ENCODE results near the gene GARIN5B.
"Not testable (repeated sequence)": the region's sequence is repeated elsewhere in the genome, so short reads cannot be mapped to it uniquely, and the experiment has no call there.

Gene GARIN5B

GRCh38 chr19:55362990-55363716 is at the start of gene GARIN5B:
Gene GARIN5B (minus strand): TSS chr19:55363260. CDS start chr19:55363066, 194 bp downstream.
- no peak within 1 kb of the TSS for H3K4me3 ChIP-seq (ENCODE audit: low read length)
- H3K36me3 ChIP-seq (ENCODE audit: control insufficient read depth, insufficient read depth, low read length, severe bottlenecking): no peaks in the 10 kb centered on the region
- no peaks in the 10 kb centered on the region for H3K4me1 ChIP-seq (ENCODE audit: control insufficient read depth, insufficient read depth, low read length)
- no peak within 1 kb of the TSS for H3K9ac ChIP-seq (ENCODE audit: low read length)
- H3K9me3 ChIP-seq (ENCODE audit: control insufficient read depth, low read length): no peaks in the 10 kb centered on the region
- DNase-seq (ENCODE audit: low read depth): no peak
- H3K27me3 ChIP-seq (replicated peaks; ENCODE audit: control insufficient read depth, insufficient read depth, low read length): no peaks in the 10 kb centered on the region

DNA sequence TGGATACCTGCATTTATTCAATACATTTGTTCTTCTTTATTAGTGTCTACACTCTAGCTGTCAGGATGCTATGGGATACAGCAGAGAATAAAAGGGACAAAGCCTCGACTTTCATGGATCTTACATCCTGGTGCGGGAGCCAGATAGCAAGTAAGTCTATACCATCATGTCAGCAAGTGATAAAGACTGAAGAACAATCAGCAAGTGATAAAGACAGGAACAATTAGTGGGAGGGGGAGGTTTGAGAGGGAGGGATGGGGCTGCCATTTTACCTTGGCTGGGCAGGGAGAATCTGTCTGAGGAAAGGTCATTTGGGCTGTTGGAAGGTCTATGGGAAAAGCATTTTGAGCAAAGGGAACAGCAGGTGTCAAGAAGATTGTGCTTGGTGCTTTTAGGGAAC is 47.1 kb upstream of the GARIN5B start:
- Histone ChIP-seq H3K4me3 (ENCODE audit: low read length) (no peak overlapping the region), H3K9ac (ENCODE audit: low read length) (no peak overlapping the region), H3K4me1 (ENCODE audit: control insufficient read depth, insufficient read depth, low read length) (peaks cover 17% of the 10 kb centered on the region)

DNA sequence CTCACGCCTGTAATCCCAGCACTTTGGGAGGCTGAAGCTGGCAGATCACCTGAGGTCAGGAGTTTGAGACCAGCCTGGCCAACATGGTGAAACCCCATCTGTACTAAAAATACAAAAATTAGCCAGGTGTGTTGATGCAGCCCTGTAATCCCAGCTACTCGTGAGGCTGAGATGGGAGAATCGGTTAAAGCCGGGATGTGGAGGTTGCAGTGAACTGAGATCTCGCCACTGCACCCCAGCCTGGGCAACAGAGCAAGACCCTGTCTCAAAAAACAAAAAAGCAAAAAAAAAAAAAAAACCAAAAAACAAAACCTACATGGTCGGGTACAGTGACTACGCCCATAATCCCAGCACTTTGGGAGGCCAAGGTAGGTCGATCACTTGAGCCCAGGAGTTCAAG is 46.1 kb upstream of the GARIN5B start:
- H3K4me3 ChIP-seq (ENCODE audit: low read length): not testable (repeated sequence)

More for the DNA sequence above, 47.1 kb upstream of the GARIN5B start:
- no peaks in the 10 kb centered on the region for H3K27me3 ChIP-seq (replicated peaks; ENCODE audit: control insufficient read depth, insufficient read depth, low read length)
- DNase-seq (ENCODE audit: low read depth): no peak
- no peaks in the 10 kb centered on the region for H3K9me3 ChIP-seq (ENCODE audit: control insufficient read depth, low read length)
- peaks cover 11% of the 10 kb centered on the region for H3K36me3 ChIP-seq (ENCODE audit: control insufficient read depth, insufficient read depth, low read length, severe bottlenecking)

DNA sequence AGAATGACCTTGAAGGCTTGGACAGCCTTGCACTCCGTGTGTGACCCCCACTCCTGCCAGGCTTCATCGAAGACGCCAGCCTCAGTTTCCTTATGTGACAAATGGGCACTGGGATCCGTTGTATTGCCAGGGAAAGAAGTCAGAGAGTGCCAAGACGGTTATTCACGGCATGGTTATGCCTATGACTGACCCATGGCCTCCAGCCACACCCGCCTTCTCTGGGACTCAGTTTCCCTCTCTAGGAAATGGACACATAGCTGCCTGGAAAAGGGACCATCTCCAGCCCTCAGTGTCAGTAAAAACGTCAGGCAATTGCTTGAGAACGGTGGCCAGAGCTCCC is 45.4 kb upstream of the GARIN5B start:
- no peak for DNase-seq (ENCODE audit: low read depth)
- peaks cover 17% of the 10 kb centered on the region for H3K4me1 ChIP-seq (ENCODE audit: control insufficient read depth, insufficient read depth, low read length)
- peak overlapping the region; percentile 87 for H3K4me3 ChIP-seq (ENCODE audit: low read length)

More for the DNA sequence above, 46.1 kb upstream of the GARIN5B start:
- H3K27me3 ChIP-seq (replicated peaks; ENCODE audit: control insufficient read depth, insufficient read depth, low read length); DNase-seq (ENCODE audit: low read depth); H3K9ac ChIP-seq (ENCODE audit: low read length); H3K9me3 ChIP-seq (ENCODE audit: control insufficient read depth, low read length): not testable (repeated sequence)
- H3K4me1 ChIP-seq (ENCODE audit: control insufficient read depth, insufficient read depth, low read length): peaks cover 17% of the 10 kb centered on the region
- peaks cover 15% of the 10 kb centered on the region for H3K36me3 ChIP-seq (ENCODE audit: control insufficient read depth, insufficient read depth, low read length, severe bottlenecking)

DNA sequence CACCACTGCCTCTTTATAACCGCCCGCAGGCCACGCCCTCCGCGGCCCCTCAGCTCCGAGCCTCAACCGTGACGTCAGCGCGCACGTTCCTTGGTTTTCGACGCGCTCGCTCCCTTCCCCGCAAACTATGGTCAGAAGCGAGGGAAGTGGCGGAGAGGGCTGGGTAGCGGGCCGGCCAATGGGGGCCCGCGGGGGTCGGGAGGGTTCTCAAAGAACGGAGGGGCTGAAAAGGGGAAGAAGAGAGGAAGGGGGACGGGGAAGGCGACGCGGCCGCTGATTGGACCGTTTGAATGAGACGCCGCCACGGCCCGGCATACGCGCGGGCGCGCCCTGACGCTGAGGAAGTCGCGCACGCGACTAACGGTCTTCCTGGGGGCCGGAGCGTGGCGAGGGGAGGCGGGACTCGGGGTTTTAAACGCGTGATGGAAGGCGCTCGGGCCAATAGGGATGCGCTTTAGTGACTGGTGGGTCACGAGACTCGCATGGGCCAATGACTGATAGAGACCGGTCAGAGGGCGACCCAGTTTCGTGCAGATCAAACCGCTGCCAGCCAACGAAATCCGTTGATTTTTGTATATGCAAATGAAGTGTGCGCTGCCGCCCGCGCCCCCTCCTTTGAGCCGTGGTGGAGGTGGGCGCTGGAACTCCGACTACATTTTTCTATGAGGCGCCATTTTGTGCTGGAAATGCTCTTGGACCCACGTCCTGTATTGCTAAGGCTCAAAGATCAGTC is 44.9 kb upstream of the GARIN5B start:
- Histone ChIP-seq H3K27me3 (replicated peaks; ENCODE audit: control insufficient read depth, insufficient read depth, low read length) (no peaks in the 10 kb centered on the region), H3K9ac (ENCODE audit: low read length) (peak overlapping the region; percentile 91), H3K4me1 (ENCODE audit: control insufficient read depth, insufficient read depth, low read length) (peaks cover 17% of the 10 kb centered on the region), H3K9me3 (ENCODE audit: control insufficient read depth, low read length) (no peaks in the 10 kb centered on the region), H3K36me3 (ENCODE audit: control insufficient read depth, insufficient read depth, low read length, severe bottlenecking) (peaks cover 25% of the 10 kb centered on the region), H3K4me3 (ENCODE audit: low read length) (peak overlapping the region; percentile 87)
- DNase-seq (ENCODE audit: low read depth): peak; percentile 100

More for the DNA sequence above, 45.4 kb upstream of the GARIN5B start:
- Histone ChIP-seq H3K9me3 (ENCODE audit: control insufficient read depth, low read length) (no peaks in the 10 kb centered on the region), H3K36me3 (ENCODE audit: control insufficient read depth, insufficient read depth, low read length, severe bottlenecking) (peaks cover 20% of the 10 kb centered on the region), H3K27me3 (replicated peaks; ENCODE audit: control insufficient read depth, insufficient read depth, low read length) (no peaks in the 10 kb centered on the region), H3K9ac (ENCODE audit: low read length) (peak overlapping the region; percentile 85)

- DNase-seq (ENCODE audit: low read depth); H3K27me3 ChIP-seq (replicated peaks; ENCODE audit: control insufficient read depth, insufficient read depth, low read length); H3K9me3 ChIP-seq (ENCODE audit: control insufficient read depth, low read length): not testable (repeated sequence)
- Histone ChIP-seq H3K4me1 (ENCODE audit: control insufficient read depth, insufficient read depth, low read length) (peaks cover 17% of the 10 kb centered on the region), H3K9ac (ENCODE audit: low read length) (peak within 1 kb of the TSS; percentile 91), H3K36me3 (ENCODE audit: control insufficient read depth, insufficient read depth, low read length, severe bottlenecking) (peaks cover 30% of the 10 kb centered on the region), H3K4me3 (ENCODE audit: low read length) (peak within 1 kb of the TSS; percentile 87)
These were observed 44.4 kb upstream of the GARIN5B start, which contains the start of gene UBE2S for GRCh38 chr19:55407550-55407799. Gene UBE2S (minus strand): TSS chr19:55407788. CDS start chr19:55407589, 199 bp downstream.

- Histone ChIP-seq H3K27me3 (replicated peaks; ENCODE audit: control insufficient read depth, insufficient read depth, low read length) (no peaks in the 10 kb centered on the region), H3K36me3 (ENCODE audit: control insufficient read depth, insufficient read depth, low read length, severe bottlenecking) (peaks cover 34% of the 10 kb centered on the region), H3K9ac (ENCODE audit: low read length) (peak overlapping the region; percentile 91), H3K9me3 (ENCODE audit: control insufficient read depth, low read length) (no peaks in the 10 kb centered on the region), H3K4me3 (ENCODE audit: low read length) (peak overlapping the region; percentile 87), H3K4me1 (ENCODE audit: control insufficient read depth, insufficient read depth, low read length) (peaks cover 17% of the 10 kb centered on the region)
- peak; percentile 68 for DNase-seq (ENCODE audit: low read depth)
These were observed 43.9 kb upstream of the GARIN5B start for GRCh38 chr19:55406826-55407549.

DNA sequence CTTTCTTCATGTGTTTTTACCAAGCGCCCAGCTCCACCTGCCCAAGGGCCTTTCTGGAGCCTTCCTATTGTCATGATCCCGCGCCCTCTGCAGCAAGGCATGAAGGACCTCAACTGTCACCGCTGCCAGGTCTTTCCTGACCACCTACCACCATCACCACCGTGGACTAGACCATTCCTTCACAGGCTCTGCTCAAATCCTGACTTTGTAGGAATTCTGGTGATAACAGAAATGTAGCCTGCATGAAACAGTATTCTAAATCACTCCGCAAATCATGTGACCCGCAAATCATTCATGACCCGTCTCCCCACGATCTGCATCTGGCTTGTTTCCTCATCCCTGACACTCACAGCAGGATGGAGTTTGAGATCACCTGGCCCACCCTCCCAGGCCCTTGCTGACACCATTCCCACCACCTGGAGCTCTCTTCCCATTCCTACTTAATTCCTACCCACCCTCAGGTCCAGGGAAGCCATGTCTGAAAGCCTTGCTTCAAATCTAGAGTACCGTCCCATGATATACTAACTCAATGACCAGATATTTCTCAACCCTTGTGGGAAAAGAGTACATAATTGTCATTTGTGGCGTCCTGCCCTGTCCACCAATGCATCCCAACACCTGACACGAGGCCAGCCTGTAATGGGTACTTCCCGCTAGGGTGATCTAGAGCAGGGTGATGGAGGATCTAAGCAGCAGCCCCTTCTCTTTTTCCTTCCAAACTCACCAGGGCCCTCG is 43.2 kb upstream of the GARIN5B start:
- H3K4me1 ChIP-seq (ENCODE audit: control insufficient read depth, insufficient read depth, low read length): peaks cover 17% of the 10 kb centered on the region
- H3K9me3 ChIP-seq (ENCODE audit: control insufficient read depth, low read length): no peaks in the 10 kb centered on the region
- H3K27me3 ChIP-seq (replicated peaks; ENCODE audit: control insufficient read depth, insufficient read depth, low read length): no peaks in the 10 kb centered on the region
- H3K36me3 ChIP-seq (ENCODE audit: control insufficient read depth, insufficient read depth, low read length, severe bottlenecking): peaks cover 38% of the 10 kb centered on the region
- peak overlapping the region; percentile 87 for H3K4me3 ChIP-seq (ENCODE audit: low read length)
- DNase-seq (ENCODE audit: low read depth): no peak
- H3K9ac ChIP-seq (ENCODE audit: low read length): peak overlapping the region; percentile 91

- DNase-seq (ENCODE audit: low read depth): no peak
- peak overlapping the region; percentile 91 for H3K9ac ChIP-seq (ENCODE audit: low read length)
- peaks cover 42% of the 10 kb centered on the region for H3K36me3 ChIP-seq (ENCODE audit: control insufficient read depth, insufficient read depth, low read length, severe bottlenecking)
- no peaks in the 10 kb centered on the region for H3K27me3 ChIP-seq (replicated peaks; ENCODE audit: control insufficient read depth, insufficient read depth, low read length)
- H3K9me3 ChIP-seq (ENCODE audit: control insufficient read depth, low read length): no peaks in the 10 kb centered on the region
- peak overlapping the region; percentile 87 for H3K4me3 ChIP-seq (ENCODE audit: low read length)
- H3K4me1 ChIP-seq (ENCODE audit: control insufficient read depth, insufficient read depth, low read length): peaks cover 17% of the 10 kb centered on the region
These were observed 42.6 kb upstream of the GARIN5B start for GRCh38 chr19:55405638-55406037.

- H3K4me3 ChIP-seq (ENCODE audit: low read length): no peak overlapping the region
- peaks cover 46% of the 10 kb centered on the region for H3K36me3 ChIP-seq (ENCODE audit: control insufficient read depth, insufficient read depth, low read length, severe bottlenecking)
- no peaks in the 10 kb centered on the region for H3K9me3 ChIP-seq (ENCODE audit: control insufficient read depth, low read length)
These were observed 39.4 kb upstream of the GARIN5B start for GRCh38 chr19:55402509-55402908.

GRCh38 chr19:55401390-55401789 is 38.3 kb upstream of the GARIN5B start:
- H3K4me3 ChIP-seq (ENCODE audit: low read length); DNase-seq (ENCODE audit: low read depth); H3K9me3 ChIP-seq (ENCODE audit: control insufficient read depth, low read length); H3K9ac ChIP-seq (ENCODE audit: low read length); H3K4me1 ChIP-seq (ENCODE audit: control insufficient read depth, insufficient read depth, low read length); H3K27me3 ChIP-seq (replicated peaks; ENCODE audit: control insufficient read depth, insufficient read depth, low read length): not testable (repeated sequence)
- peaks cover 45% of the 10 kb centered on the region for H3K36me3 ChIP-seq (ENCODE audit: control insufficient read depth, insufficient read depth, low read length, severe bottlenecking)

More at GRCh38 chr19:55402509-55402908, 39.4 kb upstream of the GARIN5B start:
- Histone ChIP-seq H3K4me1 (ENCODE audit: control insufficient read depth, insufficient read depth, low read length) (peaks cover 12% of the 10 kb centered on the region), H3K9ac (ENCODE audit: low read length) (peak overlapping the region; percentile 21), H3K27me3 (replicated peaks; ENCODE audit: control insufficient read depth, insufficient read depth, low read length) (no peaks in the 10 kb centered on the region)
- DNase-seq (ENCODE audit: low read depth): no peak

Data from adipocyte (in vitro differentiated cells).